HG03196 (cell line): ENCODE data around the gene GNG12.

Experiments
- ATAC-seq: cut with Tn5 transposase; IDR thresholded peaks from one replicate; pipeline ENCODE4 v1.9.1; 2021; ENCODE audit not compliant: unreplicated experiment

The GNG12 gene

GRCh38 chr1:67686267-67687197 lies 146.7 kb downstream of the GNG12 start:
- peak; percentile 24 for ATAC-seq

- ATAC-seq = peak; percentile 5
Observed at GRCh38 chr1:67685558-67686266, 147.6 kb downstream of the GNG12 start.

GRCh38 chr1:67685067-67685557 lies 148.2 kb downstream of the GNG12 start, which contains the start of gene GADD45A:
GADD45A (plus strand) TSS chr1:67685201; CDS start chr1:67685495, 294 bp downstream.
- peak; percentile 91 for ATAC-seq

GRCh38 chr1:67684526-67685066 lies 148.7 kb downstream of the GNG12 start:
- ATAC-seq = no peak

GRCh38 chr1:67683766-67684525 lies 149.3 kb downstream of the GNG12 start:
- no peak for ATAC-seq

GRCh38 chr1:67683316-67683715 lies 150.0 kb downstream of the GNG12 start:
- ATAC-seq = no peak

- ATAC-seq = no peak
Observed at GRCh38 chr1:67682659-67683197, 150.5 kb downstream of the GNG12 start.

- ATAC-seq = no peak
Observed at GRCh38 chr1:67680486-67680885, 152.8 kb downstream of the GNG12 start.

- ATAC-seq = no peak
Observed at GRCh38 chr1:67679691-67680090, 153.6 kb downstream of the GNG12 start.

- no peak for ATAC-seq
Observed at GRCh38 chr1:67677930-67678329, 155.3 kb downstream of the GNG12 start.

GRCh38 chr1:67677408-67677807 lies 155.9 kb downstream of the GNG12 start:
- ATAC-seq = no peak

GRCh38 chr1:67676946-67677345 lies 156.3 kb downstream of the GNG12 start:
- no peak for ATAC-seq

GRCh38 chr1:67676287-67676686 lies 157.0 kb downstream of the GNG12 start:
- no peak for ATAC-seq

GRCh38 chr1:67675800-67676199 lies 157.5 kb downstream of the GNG12 start:
- ATAC-seq = no peak

GRCh38 chr1:67674260-67675011 lies 158.8 kb downstream of the GNG12 start:
- no peak for ATAC-seq

- ATAC-seq = no peak
Observed at GRCh38 chr1:67673468-67674201, 159.6 kb downstream of the GNG12 start.

GRCh38 chr1:67672260-67672803 lies 160.9 kb downstream of the GNG12 start:
- ATAC-seq = no peak

GRCh38 chr1:67668660-67669059 lies 164.6 kb downstream of the GNG12 start:
- no peak for ATAC-seq

GRCh38 chr1:67666636-67667035 lies 166.6 kb downstream of the GNG12 start:
- ATAC-seq = no peak
